Measurements from ENCODE around the gene HSPB6.

DNA sequence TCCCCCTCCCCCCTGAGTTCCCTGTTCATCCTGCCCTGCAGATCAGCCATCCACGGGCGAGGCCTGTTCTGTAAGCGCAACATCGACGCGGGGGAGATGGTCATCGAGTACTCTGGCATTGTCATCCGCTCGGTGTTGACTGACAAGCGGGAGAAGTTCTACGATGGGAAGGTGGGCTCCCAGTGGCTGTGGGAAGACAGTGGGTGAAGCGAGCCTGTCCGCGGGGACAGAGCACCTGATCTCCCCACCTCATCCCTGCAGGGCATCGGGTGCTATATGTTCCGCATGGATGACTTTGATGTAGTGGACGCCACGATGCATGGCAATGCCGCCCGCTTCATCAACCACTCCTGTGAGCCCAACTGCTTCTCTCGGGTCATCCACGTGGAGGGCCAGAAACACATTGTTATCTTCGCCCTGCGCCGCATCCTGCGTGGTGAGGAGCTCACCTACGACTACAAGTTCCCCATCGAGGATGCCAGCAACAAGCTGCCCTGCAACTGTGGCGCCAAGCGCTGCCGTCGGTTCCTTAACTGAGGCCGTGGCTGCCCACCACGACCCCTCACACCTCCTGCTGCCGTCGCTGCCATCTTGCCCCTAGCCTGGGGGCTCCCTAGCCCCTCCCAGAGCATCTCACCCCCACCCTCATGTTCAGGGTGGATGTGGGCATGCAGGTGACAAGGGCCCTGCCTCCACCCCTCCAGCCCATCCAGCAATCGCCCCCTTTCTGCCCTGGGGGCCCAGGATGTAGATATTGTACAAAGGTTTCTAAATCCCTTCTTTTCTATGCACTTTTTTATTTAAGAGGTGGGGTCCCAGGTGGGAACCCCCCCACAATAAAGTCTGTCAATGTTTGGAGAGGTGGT, 18.6 kb downstream of the HSPB6 start:
- TF ChIP-seq, protein P1, sequence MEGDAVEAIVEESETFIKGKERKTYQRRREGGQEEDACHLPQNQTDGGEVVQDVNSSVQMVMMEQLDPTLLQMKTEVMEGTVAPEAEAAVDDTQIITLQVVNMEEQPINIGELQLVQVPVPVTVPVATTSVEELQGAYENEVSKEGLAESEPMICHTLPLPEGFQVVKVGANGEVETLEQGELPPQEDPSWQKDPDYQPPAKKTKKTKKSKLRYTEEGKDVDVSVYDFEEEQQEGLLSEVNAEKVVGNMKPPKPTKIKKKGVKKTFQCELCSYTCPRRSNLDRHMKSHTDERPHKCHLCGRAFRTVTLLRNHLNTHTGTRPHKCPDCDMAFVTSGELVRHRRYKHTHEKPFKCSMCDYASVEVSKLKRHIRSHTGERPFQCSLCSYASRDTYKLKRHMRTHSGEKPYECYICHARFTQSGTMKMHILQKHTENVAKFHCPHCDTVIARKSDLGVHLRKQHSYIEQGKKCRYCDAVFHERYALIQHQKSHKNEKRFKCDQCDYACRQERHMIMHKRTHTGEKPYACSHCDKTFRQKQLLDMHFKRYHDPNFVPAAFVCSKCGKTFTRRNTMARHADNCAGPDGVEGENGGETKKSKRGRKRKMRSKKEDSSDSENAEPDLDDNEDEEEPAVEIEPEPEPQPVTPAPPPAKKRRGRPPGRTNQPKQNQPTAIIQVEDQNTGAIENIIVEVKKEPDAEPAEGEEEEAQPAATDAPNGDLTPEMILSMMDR (IDR thresholded peaks at IDR 0.05) = no peak
- no peak for TF ChIP-seq POLR2AphosphoS5 (IDR thresholded peaks at IDR 0.05; ENCODE audit: low read depth, low read length)
